Glutamatergic neuron (in vitro differentiated cells): Measurements from ENCODE around the gene ASPSCR1. TPM values are rescaled to one million over a fixed set of nuclear protein-coding genes. Genes with fewer than 3 reads are reported as not detected.

Experiments used
- DNase-seq: peaks from one replicate; pipeline ENCODE4 v3.0.0; 2022
- H3K27ac Mint-ChIP-seq: one replicate; pipeline ENCODE4 v1.8.0; 2020; ENCODE audit warnings: mild to moderate bottlenecking, mixed read lengths, inconsistent platforms; ENCODE audit not compliant: unreplicated experiment
- H3K27me3 Mint-ChIP-seq: one replicate; pipeline ENCODE4 v1.8.0; 2020; ENCODE audit warnings: mild to moderate bottlenecking, moderate library complexity, mixed read lengths, inconsistent platforms; ENCODE audit not compliant: unreplicated experiment
- H3K36me3 Mint-ChIP-seq: one replicate; pipeline ENCODE4 v1.8.0; 2020; ENCODE audit warnings: mild to moderate bottlenecking, mixed read lengths, inconsistent platforms; ENCODE audit not compliant: unreplicated experiment
- H3K4me1 Mint-ChIP-seq: one replicate; pipeline ENCODE4 v1.8.0; 2020; ENCODE audit warnings: mild to moderate bottlenecking, low read depth, mixed read lengths, inconsistent platforms; ENCODE audit not compliant: unreplicated experiment
- H3K4me3 Mint-ChIP-seq: one replicate; pipeline ENCODE4 v1.8.0; 2020; ENCODE audit warnings: mild to moderate bottlenecking, mixed read lengths, inconsistent platforms; ENCODE audit not compliant: unreplicated experiment
- H3K9me3 Mint-ChIP-seq: one replicate; pipeline ENCODE4 v1.8.0; 2020; ENCODE audit warnings: mild to moderate bottlenecking, moderate library complexity, mixed read lengths, inconsistent platforms; ENCODE audit not compliant: unreplicated experiment
- total RNA-seq: library from RNA; stranded (reverse); fragmentation: NEBNext Ultra II Directional; extraction: Animal tissue kit (Norgen Biotek cat#: 25700); gene quantifications from one replicate; pipeline ENCODE4 v1.2.1, GENCODE V29; 2021; ENCODE audit not compliant: unreplicated experiment
- TF ChIP-seq, protein P1 (sequence below): fragments of 200-600 bp; sonication (generic); IDR thresholded peaks from one replicate; pipeline ENCODE4 v1.5.0; 2021; ENCODE audit not compliant: partially characterized antibody, unreplicated experiment

Gene ASPSCR1
- total RNA-seq, 1 donor from 2014 or later = 51.7 TPM

DNA sequence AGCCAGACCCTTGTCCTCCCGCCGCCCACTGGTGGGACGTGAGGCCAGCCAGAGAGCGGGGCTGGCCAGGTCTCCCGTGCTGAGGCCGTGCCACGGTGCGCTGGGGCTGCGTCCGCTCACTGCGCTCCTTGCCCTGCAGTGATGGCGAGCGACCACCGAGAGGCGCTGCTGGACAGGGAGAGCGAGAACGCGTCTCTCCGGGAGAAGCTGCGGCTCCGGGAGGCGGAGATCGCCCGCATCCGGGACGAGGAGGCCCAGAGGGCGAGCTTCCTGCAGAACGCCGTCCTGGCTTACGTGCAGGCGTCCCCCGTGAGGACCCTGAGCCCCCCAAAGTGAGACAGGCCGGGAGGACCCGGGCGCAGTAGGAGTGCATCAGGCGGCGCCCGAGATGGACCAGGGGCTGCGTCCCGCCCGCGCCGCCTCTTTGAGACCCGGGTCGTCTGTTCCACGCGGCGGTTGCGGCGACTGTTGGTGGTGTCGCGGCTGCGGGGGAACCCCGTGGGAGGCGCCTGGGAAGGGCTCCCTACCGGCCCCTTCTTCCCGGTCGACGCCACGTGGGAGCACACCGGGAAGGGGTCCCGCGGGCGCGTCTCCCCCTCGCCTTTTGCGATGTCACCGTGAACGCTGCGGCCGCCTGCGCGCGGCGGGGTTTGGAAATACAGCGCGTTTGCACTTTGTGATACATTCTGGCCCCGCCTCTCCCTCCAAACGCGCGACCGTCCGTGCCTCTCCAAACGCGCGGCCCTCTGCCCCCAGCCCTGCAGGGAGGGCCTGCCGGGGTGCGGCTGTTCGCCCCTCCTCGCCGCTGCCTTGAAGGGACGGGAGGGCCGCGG lies 53.3 kb downstream of the ASPSCR1 start:
- TF ChIP-seq, protein P1, sequence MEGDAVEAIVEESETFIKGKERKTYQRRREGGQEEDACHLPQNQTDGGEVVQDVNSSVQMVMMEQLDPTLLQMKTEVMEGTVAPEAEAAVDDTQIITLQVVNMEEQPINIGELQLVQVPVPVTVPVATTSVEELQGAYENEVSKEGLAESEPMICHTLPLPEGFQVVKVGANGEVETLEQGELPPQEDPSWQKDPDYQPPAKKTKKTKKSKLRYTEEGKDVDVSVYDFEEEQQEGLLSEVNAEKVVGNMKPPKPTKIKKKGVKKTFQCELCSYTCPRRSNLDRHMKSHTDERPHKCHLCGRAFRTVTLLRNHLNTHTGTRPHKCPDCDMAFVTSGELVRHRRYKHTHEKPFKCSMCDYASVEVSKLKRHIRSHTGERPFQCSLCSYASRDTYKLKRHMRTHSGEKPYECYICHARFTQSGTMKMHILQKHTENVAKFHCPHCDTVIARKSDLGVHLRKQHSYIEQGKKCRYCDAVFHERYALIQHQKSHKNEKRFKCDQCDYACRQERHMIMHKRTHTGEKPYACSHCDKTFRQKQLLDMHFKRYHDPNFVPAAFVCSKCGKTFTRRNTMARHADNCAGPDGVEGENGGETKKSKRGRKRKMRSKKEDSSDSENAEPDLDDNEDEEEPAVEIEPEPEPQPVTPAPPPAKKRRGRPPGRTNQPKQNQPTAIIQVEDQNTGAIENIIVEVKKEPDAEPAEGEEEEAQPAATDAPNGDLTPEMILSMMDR = peak; percentile 84
- H3K4me1 Mint-ChIP-seq = peaks cover 3% of the 10 kb centered on the region

DNA sequence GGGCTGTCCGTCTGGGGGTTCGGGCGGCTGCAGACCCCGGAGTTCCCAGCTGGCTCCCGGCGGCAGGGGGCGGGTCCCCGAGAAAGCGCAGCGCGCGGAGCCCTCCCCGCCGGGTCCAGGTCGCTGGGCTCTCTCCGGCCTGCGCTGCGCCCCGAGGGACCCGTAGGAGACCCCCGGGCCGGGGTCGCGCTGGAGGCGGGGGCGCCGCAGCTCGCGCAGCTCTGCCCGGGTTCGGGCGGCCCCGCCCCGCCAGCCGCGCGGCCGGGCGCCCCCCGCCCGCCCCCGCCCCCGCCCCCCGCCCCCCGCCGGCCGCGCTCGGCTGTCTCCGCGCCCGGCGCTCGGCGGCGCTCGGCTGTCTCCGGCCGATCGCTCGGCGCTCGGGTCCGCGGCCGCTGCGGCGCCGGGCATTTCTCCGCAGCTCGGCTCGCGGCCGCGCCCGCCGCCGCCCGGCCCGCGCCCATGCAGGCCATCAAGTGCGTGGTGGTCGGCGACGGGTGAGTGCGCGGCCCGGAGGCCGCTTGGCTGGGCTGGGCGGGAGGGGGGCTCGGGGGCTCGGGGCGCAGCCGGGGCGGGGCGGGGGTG lies 54.0 kb downstream of the ASPSCR1 start, which contains the start of gene RAC3:
TSS of gene RAC3 (plus strand) at position 376 of the 582 bp plus-strand sequence. CDS start at position 460, 84 bp downstream.
- Mint-ChIP-seq H3K27ac (no peak within 1 kb of the TSS), H3K4me1 (peaks cover 3% of the 10 kb centered on the region), H3K36me3 (no peaks in the 10 kb centered on the region)

More for the DNA sequence above, 53.3 kb downstream of the ASPSCR1 start:
- Mint-ChIP-seq H3K27me3 (peaks cover 8% of the 10 kb centered on the region), H3K36me3 (no peaks in the 10 kb centered on the region), H3K27ac (no peak overlapping the region), H3K4me3 (peak overlapping the region; percentile 57), H3K9me3 (peaks cover 7% of the 10 kb centered on the region)
- DNase-seq = peak; percentile 94

DNA sequence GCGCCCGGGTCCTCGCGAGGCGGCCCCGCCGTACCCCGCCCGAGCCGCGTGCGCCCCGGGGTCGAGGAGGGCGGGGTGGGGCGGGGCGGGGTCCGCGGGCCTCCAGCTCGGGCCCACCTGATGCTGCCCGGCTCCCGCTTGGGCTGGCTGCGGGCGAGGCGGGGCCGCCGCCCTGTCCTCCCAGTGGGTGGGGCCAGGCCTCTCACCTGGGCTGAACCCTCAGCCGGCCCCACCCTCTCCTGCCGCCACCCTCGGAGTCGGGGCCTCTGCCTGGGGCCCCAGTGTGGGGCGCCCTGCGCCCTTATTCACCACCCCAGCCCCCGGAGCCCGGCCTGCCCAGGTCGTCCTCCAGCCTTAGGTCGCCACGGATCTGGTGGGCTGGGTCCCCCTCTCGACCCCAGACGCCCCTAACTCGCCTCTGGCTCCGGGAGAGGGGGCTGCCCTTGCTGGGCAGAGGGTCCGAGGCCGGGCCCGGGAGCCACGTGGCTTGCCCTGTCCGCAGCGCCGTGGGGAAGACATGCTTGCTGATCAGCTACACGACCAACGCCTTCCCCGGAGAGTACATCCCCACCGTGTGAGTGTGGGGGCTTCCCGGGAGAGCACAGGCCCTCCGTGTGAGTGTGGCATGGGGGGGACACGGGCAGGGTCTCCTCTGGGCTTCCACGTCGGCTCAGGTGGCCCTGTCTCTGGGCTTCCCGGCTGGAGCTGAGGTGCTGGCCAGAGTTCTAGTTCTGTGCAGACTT lies 54.6 kb downstream of the ASPSCR1 start:
- TF ChIP-seq, protein P1 = no peak
- peaks cover 3% of the 10 kb centered on the region for H3K4me1 Mint-ChIP-seq
- no peak for DNase-seq
- no peaks in the 10 kb centered on the region for H3K36me3 Mint-ChIP-seq
- H3K27ac Mint-ChIP-seq = no peak overlapping the region
- H3K4me3 Mint-ChIP-seq = peak overlapping the region; percentile 63
- peaks cover 7% of the 10 kb centered on the region for H3K9me3 Mint-ChIP-seq
- H3K27me3 Mint-ChIP-seq = peaks cover 6% of the 10 kb centered on the region

More for the DNA sequence above, 54.0 kb downstream of the ASPSCR1 start, which contains the start of gene RAC3:
- Mint-ChIP-seq H3K27me3 (peaks cover 8% of the 10 kb centered on the region), H3K4me3 (peak within 1 kb of the TSS; percentile 63), H3K9me3 (peaks cover 7% of the 10 kb centered on the region)
- TF ChIP-seq, protein P1 = no peak
- peak; percentile 68 for DNase-seq

DNA sequence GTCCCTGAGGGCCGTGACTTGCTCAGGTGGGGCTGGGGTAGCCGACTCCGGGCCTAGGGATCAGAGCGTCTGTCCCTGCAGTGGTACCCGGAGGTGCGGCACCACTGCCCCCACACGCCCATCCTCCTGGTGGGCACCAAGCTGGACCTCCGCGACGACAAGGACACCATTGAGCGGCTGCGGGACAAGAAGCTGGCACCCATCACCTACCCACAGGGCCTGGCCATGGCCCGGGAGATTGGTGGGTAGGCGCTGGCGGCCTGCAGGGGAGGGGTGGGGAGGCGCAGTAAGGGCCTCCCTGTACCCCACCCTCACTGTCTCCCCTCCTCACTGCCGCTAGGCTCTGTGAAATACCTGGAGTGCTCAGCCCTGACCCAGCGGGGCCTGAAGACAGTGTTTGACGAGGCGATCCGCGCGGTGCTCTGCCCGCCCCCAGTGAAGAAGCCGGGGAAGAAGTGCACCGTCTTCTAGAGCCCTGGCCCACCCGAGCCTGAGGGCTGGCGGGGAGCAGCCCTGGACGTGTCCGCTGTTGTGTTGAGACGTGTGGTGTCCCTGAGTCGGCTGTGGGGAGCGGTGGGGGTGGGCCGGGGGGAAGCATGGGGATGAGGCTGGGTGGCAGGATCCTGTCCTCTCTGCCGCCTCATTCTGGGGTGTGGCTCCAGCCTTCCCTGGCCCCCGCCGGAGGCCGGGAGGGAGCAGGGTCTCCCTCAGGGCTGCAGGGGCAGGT lies 56.1 kb downstream of the ASPSCR1 start:
- Mint-ChIP-seq H3K4me3 (peak overlapping the region; percentile 70), H3K9me3 (peaks cover 8% of the 10 kb centered on the region), H3K27ac (no peak overlapping the region)

More for the DNA sequence above, 56.1 kb downstream of the ASPSCR1 start:
- peaks cover 6% of the 10 kb centered on the region for H3K4me1 Mint-ChIP-seq
- DNase-seq = no peak
- TF ChIP-seq, protein P1 = no peak
- peaks cover 6% of the 10 kb centered on the region for H3K27me3 Mint-ChIP-seq
- no peaks in the 10 kb centered on the region for H3K36me3 Mint-ChIP-seq
